ENCODE results near the gene ZNF775. TPM values are rescaled to one million over a fixed set of nuclear protein-coding genes. Genes with fewer than 3 reads are reported as not detected.

The ZNF775 gene
- total RNA-seq, 1 experiment from 2014 or later, result 8.2 TPM

DNA sequence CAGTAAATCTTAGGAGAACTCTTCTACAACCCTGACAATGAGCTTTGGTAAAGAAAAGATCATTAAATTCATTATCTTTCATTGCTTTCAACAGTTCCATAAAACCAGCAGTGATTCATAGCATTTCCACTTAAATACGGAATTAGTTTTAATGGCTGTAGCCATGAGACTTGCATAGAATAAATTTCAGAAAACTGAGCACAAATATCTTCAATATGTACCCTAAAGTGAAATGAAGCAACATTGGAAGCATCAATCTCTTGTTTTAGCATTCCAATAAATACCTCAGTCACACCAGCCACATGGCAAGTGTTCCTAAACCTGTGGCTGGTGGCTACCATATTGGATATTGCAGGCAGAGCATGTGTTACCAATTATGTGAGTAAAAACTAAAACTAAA, 34.1 kb upstream of the ZNF775 start:
- DNase-seq (ENCODE audit: low read depth), result no peak

DNA sequence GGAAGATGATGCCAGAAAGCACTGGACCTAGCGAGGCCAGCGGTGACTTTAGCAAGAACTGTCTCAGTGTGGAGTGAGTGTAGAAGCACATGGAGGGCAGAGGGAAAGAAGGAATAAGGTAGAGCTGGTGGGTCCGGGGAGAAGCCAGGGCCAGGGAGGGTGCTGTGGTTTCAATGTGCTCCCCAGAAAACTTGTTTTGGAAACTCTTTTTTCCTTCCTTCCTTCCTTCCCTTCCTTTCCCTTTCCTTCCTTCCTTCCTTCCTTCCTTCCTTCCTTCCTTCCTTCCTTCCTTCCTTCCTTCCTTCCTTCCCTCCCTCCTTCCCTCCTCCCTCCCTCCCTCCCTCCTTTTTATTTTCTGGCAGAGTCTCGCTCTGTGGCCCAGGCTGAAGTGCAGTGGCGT, 32.2 kb upstream of the ZNF775 start:
- no peak for DNase-seq (ENCODE audit: low read depth)

DNA sequence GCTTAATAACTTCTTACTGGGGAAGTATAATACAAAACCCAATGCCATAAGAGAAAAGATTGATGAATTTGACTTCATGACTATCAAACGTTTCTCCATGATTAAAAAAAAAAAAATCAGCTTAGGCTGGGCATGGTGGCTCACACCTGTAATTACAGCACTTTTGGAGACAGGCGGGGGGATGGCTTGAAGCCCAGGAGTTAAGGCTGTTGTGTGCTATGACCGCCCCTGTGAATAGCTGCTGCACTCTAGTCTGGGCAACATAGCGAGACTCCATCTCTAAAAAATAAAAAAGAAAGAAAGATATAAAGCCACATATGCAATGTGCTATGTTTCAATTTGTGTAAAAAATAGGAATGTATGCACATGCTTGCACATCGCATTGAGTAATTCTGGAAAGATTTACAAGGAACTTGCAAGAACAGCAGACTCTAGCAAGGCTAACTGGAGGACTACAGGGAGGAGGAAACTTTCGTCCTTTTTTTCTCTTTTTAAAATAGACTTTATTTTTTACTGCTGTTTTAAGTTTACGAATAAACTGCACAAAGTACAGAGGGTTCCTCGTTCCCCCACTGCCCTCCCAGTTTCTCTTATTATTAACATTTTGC, 27.4 kb upstream of the ZNF775 start:
- DNase-seq (ENCODE audit: low read depth), result no peak

DNA sequence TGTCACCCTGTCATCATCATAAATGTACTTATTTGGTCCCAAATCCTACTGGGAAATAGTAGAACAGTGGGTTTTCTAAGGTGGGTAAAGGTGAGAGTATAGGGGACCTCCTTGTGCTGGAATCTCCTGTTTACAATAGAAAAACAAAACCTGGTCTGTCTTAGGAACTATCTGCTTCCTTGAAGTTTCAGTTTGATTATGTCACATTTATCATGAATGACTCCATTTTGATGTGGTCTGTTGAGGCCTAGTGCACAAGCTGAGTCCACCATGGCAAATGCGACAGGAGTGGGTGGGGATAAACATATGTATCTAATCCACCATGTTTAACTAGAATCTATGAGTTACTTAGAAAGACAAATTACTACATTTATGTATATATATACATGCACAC, 23.5 kb upstream of the ZNF775 start:
- DNase-seq (ENCODE audit: low read depth), result no peak

DNA sequence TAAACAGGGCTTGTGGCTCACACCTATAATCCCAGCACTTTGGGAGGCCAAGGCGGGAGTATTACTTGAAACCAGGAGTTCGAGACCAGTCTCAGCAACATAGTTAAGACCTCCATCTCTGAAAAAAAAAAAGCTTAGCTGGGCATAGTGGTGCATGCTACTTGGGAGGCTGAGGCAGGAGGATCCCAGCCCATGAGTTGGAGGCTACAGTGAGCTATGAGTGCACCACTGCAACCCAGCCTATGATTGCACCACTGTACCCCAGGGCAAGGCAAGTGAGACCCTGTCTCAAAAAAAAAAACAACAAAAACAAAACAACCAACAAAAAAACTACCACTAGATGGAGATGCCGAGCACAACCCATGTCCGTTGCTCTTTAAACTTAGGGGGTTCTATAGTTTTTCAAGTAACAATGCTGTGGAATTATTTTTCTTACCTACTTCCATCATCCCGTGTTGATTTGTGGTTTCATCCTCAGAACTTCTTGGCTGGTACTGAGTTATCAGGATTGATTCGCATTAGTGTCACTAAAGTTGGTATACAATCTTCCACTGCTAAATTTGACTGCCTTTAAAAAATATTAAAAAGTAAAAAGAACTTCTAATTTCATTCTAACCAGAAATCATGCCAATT, 22.7 kb upstream of the ZNF775 start:
- DNase-seq (ENCODE audit: low read depth), result no peak

DNA sequence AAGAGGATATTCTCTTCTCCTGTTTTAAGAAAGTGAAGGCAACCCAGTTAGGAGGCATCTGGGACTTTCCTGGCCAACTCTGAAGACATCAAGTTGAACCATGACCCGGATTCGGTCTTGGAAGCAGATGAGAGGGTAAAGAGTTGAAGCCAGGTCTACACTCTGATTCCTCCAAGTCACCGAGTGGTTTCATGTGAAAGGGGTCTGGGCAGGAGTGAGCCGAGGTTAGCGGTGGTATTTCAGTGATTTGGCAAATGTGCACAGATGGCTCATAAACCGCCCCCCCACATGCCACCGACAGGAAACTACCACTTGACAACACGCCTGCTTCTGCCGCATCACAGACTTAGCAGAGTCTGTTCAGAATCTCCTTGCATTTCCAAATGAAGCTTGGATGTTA, 21.9 kb upstream of the ZNF775 start:
- DNase-seq (ENCODE audit: low read depth), result no peak

DNA sequence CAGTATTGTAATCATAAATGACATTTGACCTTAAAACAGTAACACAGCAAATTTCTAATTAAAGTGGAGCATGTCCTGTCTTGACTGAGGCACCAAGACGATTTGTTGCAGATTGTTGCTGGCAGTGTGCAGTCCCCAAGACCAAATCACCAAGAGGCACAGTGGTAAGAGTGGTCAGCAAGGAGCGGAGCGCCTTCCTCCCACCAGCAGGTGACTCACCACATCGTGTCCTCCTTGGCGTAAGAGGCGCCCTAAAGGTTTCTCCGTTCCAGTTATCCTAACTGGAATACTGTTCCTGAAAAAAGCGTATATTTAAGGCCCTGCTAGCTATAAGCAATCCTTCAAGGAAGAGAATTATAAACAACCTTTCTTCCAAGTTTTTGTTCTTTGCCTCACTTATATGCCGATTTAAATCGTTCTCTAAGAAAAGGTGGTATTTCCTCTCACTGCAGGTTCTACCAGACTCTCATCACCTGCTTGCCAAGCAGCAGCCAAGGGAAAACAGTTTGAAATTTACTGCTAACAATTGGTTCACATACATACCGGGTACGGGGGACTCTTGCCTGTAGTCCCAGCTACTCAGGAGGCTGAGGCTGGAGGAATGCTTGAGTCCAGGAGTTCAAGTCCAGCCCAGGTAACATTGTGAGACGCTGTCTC, 21.2 kb upstream of the ZNF775 start:
- DNase-seq (ENCODE audit: low read depth), result peak; percentile 59

DNA sequence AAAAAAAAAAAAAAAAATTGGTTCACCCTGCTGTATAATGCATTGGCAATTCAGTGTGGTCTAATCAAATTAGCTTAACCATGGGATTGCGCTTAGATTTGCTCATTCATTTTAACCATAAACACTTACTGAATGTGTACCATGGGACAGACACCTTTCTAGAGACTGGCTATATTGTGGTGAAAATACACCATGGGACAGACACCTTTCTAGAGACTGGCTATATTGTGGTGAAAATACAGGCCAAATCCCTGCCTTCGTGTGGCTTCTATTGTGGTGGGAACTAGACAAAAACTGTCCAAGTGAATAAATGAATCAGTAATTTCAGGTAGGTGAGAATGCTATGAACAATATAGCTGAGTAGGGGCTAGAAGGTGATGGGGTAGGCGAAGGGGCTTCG, 20.7 kb upstream of the ZNF775 start:
- DNase-seq (ENCODE audit: low read depth), result no peak

DNA sequence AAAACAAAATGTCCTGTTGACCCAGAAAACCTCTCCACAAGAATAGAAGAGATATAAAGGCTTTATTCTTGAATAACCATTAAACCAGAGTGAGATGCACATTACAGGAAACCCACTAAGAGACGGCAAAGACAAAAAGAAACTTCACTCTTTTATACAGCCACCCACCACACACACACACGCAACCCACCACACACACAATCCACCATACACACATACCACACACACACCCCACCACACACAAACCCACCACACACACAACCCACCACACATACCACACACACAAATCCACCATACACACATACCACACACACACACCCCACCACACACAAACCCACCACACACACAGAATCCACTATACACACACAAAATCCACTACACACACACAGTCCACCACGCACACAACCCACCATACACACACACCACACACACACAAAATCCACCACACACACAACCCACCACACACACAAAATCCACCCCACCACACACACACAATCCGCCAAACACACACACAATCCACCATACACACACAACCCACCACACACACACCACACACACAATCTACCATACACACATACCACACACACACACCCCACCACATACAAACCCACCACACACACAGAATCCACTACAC, 20.0 kb upstream of the ZNF775 start:
- DNase-seq (ENCODE audit: low read depth), result no peak

DNA sequence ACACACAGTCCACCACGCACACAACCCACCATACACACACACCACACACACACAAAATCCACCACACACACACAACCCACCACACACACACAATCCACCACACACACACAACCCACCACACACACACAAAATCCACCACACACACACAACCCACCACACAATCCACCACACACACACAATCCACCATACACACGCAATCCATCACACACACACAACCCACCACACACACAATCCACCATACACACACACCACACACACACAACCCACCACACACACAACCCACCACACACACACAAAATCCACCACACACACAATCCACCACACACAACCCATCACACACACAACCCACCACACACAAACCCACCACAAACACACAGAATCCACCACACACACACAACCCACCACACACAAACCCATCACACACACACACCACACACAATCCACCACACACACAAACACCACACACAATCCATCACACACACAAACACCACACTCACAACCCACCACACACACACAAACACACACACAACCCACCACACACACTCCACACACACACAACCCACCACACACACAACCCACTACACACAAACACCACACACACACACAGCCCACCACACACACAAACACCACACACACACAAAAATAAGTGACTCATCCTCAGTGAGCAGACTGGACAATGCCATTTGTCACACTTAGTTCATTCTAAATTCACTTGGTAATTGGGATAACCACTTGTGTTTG, 19.3 kb upstream of the ZNF775 start:
- DNase-seq (ENCODE audit: low read depth), result no peak

DNA sequence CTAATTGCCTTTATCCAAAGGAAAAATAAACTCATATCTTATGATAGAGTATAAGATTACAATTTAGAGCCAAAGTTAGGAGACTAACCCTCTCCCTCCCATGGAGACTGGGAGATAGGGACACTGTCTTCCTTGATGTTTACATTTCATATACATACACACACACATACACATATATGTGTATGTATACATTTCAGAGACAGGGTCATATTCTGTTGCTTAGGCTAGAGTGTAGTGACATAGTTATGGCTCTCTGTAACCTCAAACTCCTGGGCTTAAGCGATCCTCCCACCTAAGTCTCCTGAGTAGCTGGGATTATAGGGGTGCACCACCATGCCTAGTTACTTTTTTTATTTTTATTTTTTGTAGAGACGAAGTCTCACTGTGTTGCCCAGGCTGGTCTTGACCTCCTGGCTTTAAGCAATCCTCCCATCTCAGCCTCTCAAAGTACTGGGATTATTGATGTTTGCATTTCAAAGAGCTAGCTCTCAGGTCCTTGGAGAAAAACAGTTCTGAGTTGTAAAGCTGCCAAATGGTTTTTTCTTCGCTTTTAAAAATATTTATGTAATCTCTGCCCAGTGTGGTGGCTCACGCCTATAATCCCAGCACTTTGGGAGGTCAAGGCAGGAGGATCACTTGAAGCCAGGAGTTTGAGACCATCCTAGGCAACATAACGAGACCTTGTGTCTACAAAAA, 18.6 kb upstream of the ZNF775 start:
- no peak for DNase-seq (ENCODE audit: low read depth)

DNA sequence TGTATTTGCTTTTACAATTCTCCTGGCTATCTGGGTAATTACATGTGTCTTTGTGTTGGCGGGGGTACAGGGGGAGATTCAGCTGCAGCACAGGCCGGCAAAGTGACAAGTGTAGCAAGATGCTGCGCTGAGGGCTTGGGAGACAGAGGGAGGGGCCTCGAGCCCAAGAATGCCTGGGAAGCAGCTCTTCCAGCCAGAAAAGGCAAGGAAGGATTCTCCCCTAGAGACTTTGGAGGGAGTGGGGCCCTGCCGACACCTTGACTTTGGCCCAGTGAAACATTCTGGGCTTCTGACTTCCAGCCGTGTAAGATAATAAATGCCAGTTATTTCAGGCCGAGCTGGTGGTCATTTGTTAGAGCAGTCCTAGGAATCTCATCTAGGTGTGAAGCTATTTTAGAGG, 17.7 kb upstream of the ZNF775 start:
- DNase-seq (ENCODE audit: low read depth), result no peak

DNA sequence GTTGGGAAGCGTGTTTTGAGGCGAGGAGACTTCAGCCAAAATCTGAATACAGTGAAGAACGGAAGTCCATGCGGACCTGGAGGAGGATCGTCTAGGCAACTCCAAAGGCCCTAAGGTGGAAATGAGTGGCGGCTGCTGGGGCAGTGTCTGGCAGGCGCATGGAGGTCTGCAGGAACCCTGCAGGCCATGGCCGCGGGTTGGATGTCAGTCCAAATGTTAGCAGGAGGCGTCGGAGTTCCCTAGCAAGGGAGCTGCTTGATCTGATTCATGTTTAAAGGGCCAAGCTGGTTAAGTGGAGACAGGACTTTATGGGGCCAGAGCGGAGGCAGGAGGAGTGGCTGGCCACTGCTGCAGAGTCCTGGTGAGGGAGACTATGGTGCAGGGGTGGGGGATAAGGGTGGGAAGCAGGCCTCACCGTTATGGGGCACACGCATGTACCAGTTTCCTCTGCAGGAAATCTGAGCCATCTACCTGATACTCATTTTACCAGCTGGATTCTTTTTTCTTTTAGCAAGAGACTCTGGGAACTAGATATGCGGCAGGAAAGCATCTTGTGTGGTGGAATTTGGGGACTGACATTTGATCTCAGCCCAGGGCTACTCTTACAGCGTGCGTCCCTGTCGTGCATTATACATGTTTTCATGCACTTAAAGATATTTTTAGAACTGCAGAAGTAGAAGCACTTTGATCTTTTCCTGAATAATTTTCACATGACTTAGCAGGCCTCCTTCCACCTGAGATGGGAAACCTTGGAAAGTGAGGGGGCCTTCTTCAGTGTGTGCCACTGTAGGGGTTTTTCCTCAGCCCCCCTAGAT, 17.1 kb upstream of the ZNF775 start:
- no peak for DNase-seq (ENCODE audit: low read depth)

DNA sequence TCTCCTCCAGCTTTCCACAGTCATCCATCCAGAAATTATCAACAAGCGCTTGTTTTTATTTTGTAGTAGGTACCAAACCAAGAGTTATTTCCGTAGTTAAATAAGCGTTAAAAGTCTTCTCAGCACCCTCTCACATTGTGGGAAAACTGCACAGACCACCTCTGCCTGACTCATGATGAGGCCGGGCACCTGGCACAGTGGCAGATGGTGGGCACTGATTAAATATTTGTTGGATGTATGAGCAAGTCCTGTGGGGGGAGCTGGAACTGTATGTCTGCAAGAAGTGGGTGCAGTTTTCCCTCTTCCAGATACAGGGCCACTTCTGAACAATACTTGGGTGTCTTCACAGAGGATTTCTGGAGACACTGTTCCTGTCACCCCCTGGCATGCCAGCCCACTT, 15.8 kb upstream of the ZNF775 start:
- DNase-seq (ENCODE audit: low read depth), result peak; percentile 42

DNA sequence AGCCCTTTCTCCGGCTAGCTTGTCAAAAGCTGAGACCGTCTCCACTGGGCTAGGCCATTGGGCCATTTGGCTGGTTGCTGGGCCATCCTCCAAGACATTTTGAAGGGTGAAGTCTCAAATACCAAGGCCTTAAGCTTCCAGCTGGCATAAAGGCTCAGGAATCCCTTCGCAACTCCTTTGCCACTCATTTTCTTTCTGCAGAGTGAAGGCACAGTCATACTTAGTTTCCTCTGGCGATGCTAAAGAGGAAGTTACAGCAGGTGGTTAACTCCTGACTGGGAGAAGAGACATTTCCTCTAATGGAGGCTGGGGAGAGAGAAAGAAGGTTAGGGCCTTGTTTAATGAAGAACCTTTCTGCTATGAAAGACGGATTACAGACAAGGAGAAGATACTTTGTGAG, 15.3 kb upstream of the ZNF775 start:
- DNase-seq (ENCODE audit: low read depth), result no peak

DNA sequence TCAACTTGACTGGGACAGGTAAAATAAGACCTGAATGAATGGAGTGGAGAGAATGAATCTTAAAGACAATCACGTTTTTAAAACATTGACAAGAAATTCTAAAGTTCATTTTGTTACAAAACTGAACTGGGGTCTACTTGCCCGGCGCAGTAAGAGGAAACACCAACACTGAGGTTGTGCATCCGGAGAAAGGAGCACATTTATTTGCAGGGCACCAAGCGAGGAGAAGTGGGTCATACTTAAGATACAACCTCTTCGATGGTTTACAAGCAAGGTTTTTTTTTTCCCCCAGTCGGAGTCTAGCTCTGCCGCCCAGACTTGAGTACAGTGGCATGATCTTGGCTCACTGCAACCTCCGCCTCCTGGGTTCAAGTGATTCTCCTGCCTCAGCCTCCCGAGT, 13.9 kb upstream of the ZNF775 start:
- DNase-seq (ENCODE audit: low read depth), result no peak

DNA sequence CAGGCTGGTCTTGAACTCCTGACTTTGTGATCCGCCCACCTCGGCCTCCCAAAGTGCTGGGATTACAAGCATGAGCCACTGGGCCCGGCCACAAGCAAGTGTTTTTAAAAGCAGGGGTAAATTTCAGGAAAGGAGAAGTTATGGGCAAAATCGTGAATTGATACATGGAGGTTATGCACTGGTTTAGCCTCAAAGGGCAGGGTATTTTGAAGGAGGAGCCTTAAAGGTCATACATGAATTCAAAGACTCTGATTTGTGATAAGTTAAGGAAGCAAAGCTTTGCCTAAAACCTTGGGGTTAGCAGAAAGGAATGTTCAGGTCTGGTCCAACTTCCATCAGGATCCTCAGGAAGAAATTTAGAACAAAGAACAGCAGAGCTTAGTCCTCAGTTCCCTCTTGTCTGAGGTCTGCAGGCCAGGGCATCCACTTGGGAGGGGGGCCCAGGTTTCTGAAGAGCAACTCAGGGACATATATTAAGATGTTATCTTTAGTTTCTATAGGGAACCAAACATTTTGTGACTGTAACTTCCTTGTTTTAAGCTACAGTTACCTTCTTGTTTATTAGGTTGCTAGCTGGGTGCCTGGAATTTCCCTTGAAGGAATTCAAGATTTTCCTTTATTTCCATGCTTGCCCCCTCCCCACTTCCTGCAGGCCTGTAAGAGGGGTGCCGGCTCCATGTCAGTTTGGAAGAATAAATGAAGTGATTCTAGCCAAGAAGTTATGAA, 13.3 kb upstream of the ZNF775 start:
- DNase-seq (ENCODE audit: low read depth), result no peak

DNA sequence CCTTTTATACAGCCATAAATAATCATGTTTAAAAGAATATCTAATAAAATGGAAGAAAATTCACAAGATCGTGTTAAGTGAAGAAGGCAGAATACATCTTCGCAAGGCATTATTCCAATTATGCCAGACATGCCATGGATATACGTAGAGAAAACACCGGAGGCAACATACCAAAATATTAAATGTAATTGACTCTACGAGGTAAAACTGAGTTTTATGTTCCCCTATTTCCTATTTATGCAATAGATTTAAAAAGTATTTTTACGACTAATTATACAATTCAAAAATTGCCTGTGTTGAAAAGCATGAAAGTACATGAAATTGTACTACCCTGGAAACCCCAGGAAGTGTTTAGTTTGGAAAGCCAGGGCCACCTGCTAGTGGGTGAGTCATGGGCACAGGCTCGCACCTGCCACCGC, 11.4 kb upstream of the ZNF775 start:
- DNase-seq (ENCODE audit: low read depth), result no peak

DNA sequence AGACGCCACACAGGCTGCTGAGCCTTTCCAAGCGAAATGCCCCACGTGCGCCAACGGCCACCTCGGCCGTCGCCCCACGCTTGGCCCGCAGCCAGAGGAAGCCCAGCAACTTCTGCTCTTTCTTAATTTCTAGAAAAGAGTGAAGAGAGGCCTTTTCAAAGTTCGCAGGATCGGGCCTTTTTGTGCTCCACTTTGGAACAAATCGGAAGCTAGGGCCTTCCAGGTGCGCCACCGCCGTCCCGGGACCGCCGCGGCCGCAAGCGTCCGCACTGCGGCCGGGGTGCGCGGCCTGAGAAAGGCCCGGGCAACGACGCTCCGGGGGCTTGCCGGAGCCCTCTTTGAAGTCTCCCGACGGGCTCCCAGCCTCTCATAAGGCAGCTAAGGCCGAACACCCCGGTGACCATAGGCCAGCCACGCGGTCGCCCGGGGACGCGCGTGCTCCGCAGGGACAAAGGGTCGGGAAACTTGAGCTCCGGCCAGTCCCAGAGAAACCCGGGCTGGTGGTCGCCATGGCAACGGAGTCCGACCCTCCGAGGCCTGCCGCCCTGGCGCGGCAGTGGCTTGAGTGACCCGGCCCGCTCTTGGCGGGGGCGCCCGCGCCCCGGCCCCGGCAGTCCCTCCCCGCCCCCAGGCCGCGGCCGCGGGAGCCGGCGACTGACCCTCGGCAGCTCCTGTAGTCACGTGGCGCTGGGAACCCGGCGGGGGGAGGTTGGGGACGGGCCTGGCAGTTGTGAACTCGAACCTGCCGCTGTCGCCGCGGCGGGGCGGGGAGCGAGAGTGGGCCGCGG, 10.8 kb upstream of the ZNF775 start, which contains the start of gene REPIN1:
REPIN1 (plus strand) TSS at position 727 of the 788 bp plus-strand sequence. CDS start 890 bp downstream, outside the sequence.
- DNase-seq (ENCODE audit: low read depth), result peak; percentile 65
